Measurements from ENCODE around the gene OBSCN.
A peak's percentile ranks its signal among the peaks of the same experiment; 100 is the strongest.

Gene OBSCN

GRCh38 chr1:228280106-228280901 is 72.5 kb downstream of the OBSCN start:
- DNase-seq, result no peak

- no peak for DNase-seq
Observed at GRCh38 chr1:228280961-228281591, 73.2 kb downstream of the OBSCN start.

- DNase-seq, result no peak
Observed at GRCh38 chr1:228281631-228282328, 73.9 kb downstream of the OBSCN start.

GRCh38 chr1:228282329-228283042 is 74.6 kb downstream of the OBSCN start:
- no peak for DNase-seq

GRCh38 chr1:228283043-228283371 is 75.2 kb downstream of the OBSCN start:
- DNase-seq, result no peak

GRCh38 chr1:228283476-228284147 is 75.8 kb downstream of the OBSCN start:
- DNase-seq, result no peak

GRCh38 chr1:228284148-228284495 is 76.3 kb downstream of the OBSCN start:
- DNase-seq, result no peak

- DNase-seq, result no peak
Observed at GRCh38 chr1:228284521-228284920, 76.7 kb downstream of the OBSCN start.

- DNase-seq, result no peak
Observed at GRCh38 chr1:228285661-228286504, 78.0 kb downstream of the OBSCN start.

GRCh38 chr1:228286505-228287417 is 78.9 kb downstream of the OBSCN start:
- DNase-seq, result no peak

GRCh38 chr1:228287541-228288425 is 79.9 kb downstream of the OBSCN start:
- no peak for DNase-seq

GRCh38 chr1:228288536-228289238 is 80.8 kb downstream of the OBSCN start:
- no peak for DNase-seq

- no peak for DNase-seq
Observed at GRCh38 chr1:228289239-228289849, 81.5 kb downstream of the OBSCN start.

- no peak for DNase-seq
Observed at GRCh38 chr1:228289996-228290881, 82.4 kb downstream of the OBSCN start.

GRCh38 chr1:228291906-228292608 is 84.2 kb downstream of the OBSCN start:
- no peak for DNase-seq

- DNase-seq, result no peak
Observed at GRCh38 chr1:228292609-228292911, 84.7 kb downstream of the OBSCN start.

GRCh38 chr1:228293393-228293792 is 85.5 kb downstream of the OBSCN start:
- DNase-seq, result peak; percentile 11

Measured in CD4-positive, alpha-beta T cell treated with Interleukin-15 for 1 hour (primary cell).